Heart left ventricle (tissue), 13 donors: ENCODE measurements around the gene EPG5.
"Not testable (repeated sequence)": the region's sequence is repeated elsewhere in the genome, so short reads cannot be mapped to it uniquely, and the experiment has no call there.

Source experiments
- POLR2A ChIP-seq, 2 donors: fragments of 450-650 bp; IDR thresholded peaks; one replicate each; pipeline ENCODE4 v1.6.1; 2017; ENCODE audit warnings: antibody characterized with exemption in 2 of 2, mild to moderate bottlenecking in 2 of 2, moderate library complexity in 2 of 2
- TF ChIP-seq, protein P1 (sequence below), 12 donors: fragments of 200-600 bp; sonication (generic) in 4 of 12; IDR thresholded peaks; one replicate each; pipeline versions ENCODE4 v1.5.0 to v1.8.0; 2018 to 2022; ENCODE audit warnings: antibody characterized with exemption in 12 of 12, mild to moderate bottlenecking in 5 of 12
- donor health status: ischemic (EF 13 %, LVEDD 7.1; RV severe dilation, severe dysfunction).
- donor health status: DM: no; HTN: yes; CAD: no.
- donor health status: DM: no; HTN: no; CAD: no.
- donor health status: ischemic (EF 25% LVEDD 6.9; RV normal size, moderate dysfunction).
- donor health status: ischemic (EF 25% LVEDD 5.7; RV mildly dilated, moderate dysfunction).
- donor health status: ischemic (EF 35%, LVEDD 5.7; RV mildly dilated, moderate dysfunction).
- donor health status: nonischemic (EF 11% LVEDD 7.7; RV severe dilation, severe dysfunction).
- donor health status: DM: yes; HTN: yes; CAD: no.
- donor health status: PGD.
- donor health status: ischemic (EF 29% LVEDD 5.4; RV normal size, mild dysfunction).
- donor health status: nonischemic (EF 23%, LVEDD 6.1; RV moderate dilation, normal function).

DNA sequence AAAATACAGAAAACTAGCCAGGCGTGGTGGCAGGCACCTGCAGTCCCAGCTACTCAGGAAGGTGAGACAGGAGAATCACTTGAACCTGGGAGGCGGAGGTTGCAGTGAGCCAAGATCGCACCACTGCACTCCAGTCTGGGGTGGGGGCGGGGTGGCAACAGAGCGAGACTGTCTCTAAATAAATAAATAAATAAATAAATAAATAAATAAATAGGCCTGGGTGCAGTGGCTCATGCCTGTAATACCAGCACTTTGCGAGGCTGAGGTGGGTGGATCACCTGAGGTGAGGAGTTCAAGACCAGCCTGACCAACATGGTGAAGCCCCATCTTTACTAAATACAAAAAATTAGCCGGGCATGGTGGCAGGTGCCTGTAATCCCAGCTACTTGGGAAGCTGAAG is 7.6 kb downstream of the EPG5 start:
- TF ChIP-seq, protein P1, sequence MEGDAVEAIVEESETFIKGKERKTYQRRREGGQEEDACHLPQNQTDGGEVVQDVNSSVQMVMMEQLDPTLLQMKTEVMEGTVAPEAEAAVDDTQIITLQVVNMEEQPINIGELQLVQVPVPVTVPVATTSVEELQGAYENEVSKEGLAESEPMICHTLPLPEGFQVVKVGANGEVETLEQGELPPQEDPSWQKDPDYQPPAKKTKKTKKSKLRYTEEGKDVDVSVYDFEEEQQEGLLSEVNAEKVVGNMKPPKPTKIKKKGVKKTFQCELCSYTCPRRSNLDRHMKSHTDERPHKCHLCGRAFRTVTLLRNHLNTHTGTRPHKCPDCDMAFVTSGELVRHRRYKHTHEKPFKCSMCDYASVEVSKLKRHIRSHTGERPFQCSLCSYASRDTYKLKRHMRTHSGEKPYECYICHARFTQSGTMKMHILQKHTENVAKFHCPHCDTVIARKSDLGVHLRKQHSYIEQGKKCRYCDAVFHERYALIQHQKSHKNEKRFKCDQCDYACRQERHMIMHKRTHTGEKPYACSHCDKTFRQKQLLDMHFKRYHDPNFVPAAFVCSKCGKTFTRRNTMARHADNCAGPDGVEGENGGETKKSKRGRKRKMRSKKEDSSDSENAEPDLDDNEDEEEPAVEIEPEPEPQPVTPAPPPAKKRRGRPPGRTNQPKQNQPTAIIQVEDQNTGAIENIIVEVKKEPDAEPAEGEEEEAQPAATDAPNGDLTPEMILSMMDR (IDR thresholded peaks at IDR 0.05), result not testable (repeated sequence)
- TF ChIP-seq POLR2A (IDR thresholded peaks at IDR 0.05), result not testable (repeated sequence)
